Activated CD8-positive, alpha-beta memory T cell treated with anti-CD3 and anti-CD28 coated beads for 36 hours (primary cell): ENCODE results near the gene GAST. TPM values are rescaled to one million over a fixed set of nuclear protein-coding genes. Genes with fewer than 3 reads are reported as not detected.
"Not testable (repeated sequence)": the region's sequence is repeated elsewhere in the genome, so short reads cannot be mapped to it uniquely, and the experiment has no call there.

Source experiments
- CTCF ChIA-PET: fragments of 350-600 bp; sonication (Branson Sonifier 250); formaldehyde crosslinking; loops from one replicate; lab custom pipeline; 2021; ENCODE audit warnings: antibody characterized with exemption; lab: Charles Lee
- POLR2A ChIA-PET: fragments of 350-600 bp; sonication (Branson Sonifier 250); formaldehyde crosslinking; loops from one replicate; lab custom pipeline; 2021; ENCODE audit warnings: antibody characterized with exemption; lab: Charles Lee
- total RNA-seq, 2 experiments: library from RNA; stranded (reverse); gene quantifications; one replicate each; pipeline ENCODE4 v1.2.3, GENCODE V29; 2021

Gene GAST
- total RNA-seq, 2 experiments from 2014 or later, result not detected

GRCh38 chr17:41695134-41695661, 16.9 kb upstream of the GAST start:
- CTCF ChIA-PET, result interaction anchor here (0.8 to 1.6 kb wide), 9 partner anchors 10 to 93 kb away, joined by 3 to 11 read pairs (median 6); no protein-coding TSS in a partner anchor
- POLR2A ChIA-PET, result no interaction called here

GRCh38 chr17:41695954-41696757, 16.0 kb upstream of the GAST start:
- POLR2A ChIA-PET, result interaction anchor here (0.6 to 0.7 kb wide), 2 partner anchors 72 to 270 kb away, joined by 3 read pairs; no protein-coding TSS in a partner anchor

GRCh38 chr17:41697122-41697962, 14.8 kb upstream of the GAST start:
- ChIA-PET CTCF (no interaction called here), POLR2A (no interaction called here)

More at GRCh38 chr17:41695954-41696757, 16.0 kb upstream of the GAST start:
- CTCF ChIA-PET, result interaction anchor here (0.8 to 1.6 kb wide), 15 partner anchors 9 to 406 kb away, joined by 3 to 11 read pairs (median 4); partner anchors contain the start of gene P3H4

GRCh38 chr17:41700843-41701242, 11.3 kb upstream of the GAST start:
- CTCF ChIA-PET, result interaction anchor here (0.5 to 1.5 kb wide), 2 partner anchors 8 to 860 kb away, joined by 3 read pairs; no protein-coding TSS in a partner anchor
- POLR2A ChIA-PET, result not testable (repeated sequence)

GRCh38 chr17:41702712-41703111, 9.4 kb upstream of the GAST start:
- ChIA-PET CTCF (no interaction called here), POLR2A (interaction anchor here (0.7 kb wide), 1 partner anchor 9 kb away, joined by 6 read pairs; no protein-coding TSS in a partner anchor)

GRCh38 chr17:41705271-41705991, 6.7 kb upstream of the GAST start:
- CTCF ChIA-PET, result interaction anchor here (1.8 kb wide), 1 partner anchor 10 kb away, joined by 8 read pairs; no protein-coding TSS in a partner anchor
- POLR2A ChIA-PET, result no interaction called here

GRCh38 chr17:41707803-41708669, 4.1 kb upstream of the GAST start:
- CTCF ChIA-PET, result interaction anchor here (0.6 to 1.0 kb wide), 2 partner anchors 8 to 59 kb away, joined by 3 to 5 read pairs; no protein-coding TSS in a partner anchor
- POLR2A ChIA-PET, result no interaction called here

GRCh38 chr17:41710472-41711090, 1.6 kb upstream of the GAST start:
- POLR2A ChIA-PET, result no interaction called here
- CTCF ChIA-PET, result interaction anchor here (1.0 to 1.9 kb wide), 2 partner anchors 15 to 25 kb away, joined by 3 to 7 read pairs; no protein-coding TSS in a partner anchor

GRCh38 chr17:41717408-41718286, 5.5 kb downstream of the GAST start:
- POLR2A ChIA-PET, result no interaction called here
- CTCF ChIA-PET, result no interaction called here

GRCh38 chr17:41718287-41718645, 6.1 kb downstream of the GAST start:
- ChIA-PET POLR2A (no interaction called here), CTCF (no interaction called here)

GRCh38 chr17:41722231-41722630, 10.1 kb downstream of the GAST start:
- ChIA-PET POLR2A (no interaction called here), CTCF (no interaction called here)

- ChIA-PET CTCF (no interaction called here), POLR2A (no interaction called here)
Observed at GRCh38 chr17:41723801-41724475, 11.8 kb downstream of the GAST start.

GRCh38 chr17:41724476-41725050, 12.4 kb downstream of the GAST start:
- CTCF ChIA-PET, result interaction anchor here (2.5 kb wide), 1 partner anchor 13 kb away, joined by 8 read pairs; no protein-coding TSS in a partner anchor
- POLR2A ChIA-PET, result no interaction called here

GRCh38 chr17:41725134-41725533, 13.0 kb downstream of the GAST start:
- CTCF ChIA-PET, result interaction anchor here (2.5 kb wide), 1 partner anchor 12 kb away, joined by 8 read pairs; no protein-coding TSS in a partner anchor
- POLR2A ChIA-PET, result no interaction called here

GRCh38 chr17:41728056-41728455, 15.9 kb downstream of the GAST start:
- ChIA-PET POLR2A (no interaction called here), CTCF (interaction anchor here (0.6 to 1.1 kb wide), 2 partner anchors 10 to 287 kb away, joined by 3 to 4 read pairs; no protein-coding TSS in a partner anchor)
